ENCODE results near the gene SHF.

GRCh38 chr15:45185069-45185779 is 2.5 kb downstream of the SHF start:
- TF ChIP-seq, protein P1, sequence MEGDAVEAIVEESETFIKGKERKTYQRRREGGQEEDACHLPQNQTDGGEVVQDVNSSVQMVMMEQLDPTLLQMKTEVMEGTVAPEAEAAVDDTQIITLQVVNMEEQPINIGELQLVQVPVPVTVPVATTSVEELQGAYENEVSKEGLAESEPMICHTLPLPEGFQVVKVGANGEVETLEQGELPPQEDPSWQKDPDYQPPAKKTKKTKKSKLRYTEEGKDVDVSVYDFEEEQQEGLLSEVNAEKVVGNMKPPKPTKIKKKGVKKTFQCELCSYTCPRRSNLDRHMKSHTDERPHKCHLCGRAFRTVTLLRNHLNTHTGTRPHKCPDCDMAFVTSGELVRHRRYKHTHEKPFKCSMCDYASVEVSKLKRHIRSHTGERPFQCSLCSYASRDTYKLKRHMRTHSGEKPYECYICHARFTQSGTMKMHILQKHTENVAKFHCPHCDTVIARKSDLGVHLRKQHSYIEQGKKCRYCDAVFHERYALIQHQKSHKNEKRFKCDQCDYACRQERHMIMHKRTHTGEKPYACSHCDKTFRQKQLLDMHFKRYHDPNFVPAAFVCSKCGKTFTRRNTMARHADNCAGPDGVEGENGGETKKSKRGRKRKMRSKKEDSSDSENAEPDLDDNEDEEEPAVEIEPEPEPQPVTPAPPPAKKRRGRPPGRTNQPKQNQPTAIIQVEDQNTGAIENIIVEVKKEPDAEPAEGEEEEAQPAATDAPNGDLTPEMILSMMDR (conservative IDR thresholded peaks at IDR 0.05; ENCODE audit: low read length), result no peak
- TF ChIP-seq EZH2phosphoT487 (IDR thresholded peaks at IDR 0.05; ENCODE audit: borderline replicate concordance), result no peak

All from Loucy (cell line).